Right forelimb (tissue), 1 donor: ENCODE data around the gene SETD1A.

Experiments used
- DNase-seq: peaks from one replicate; pipeline ENCODE4 v3.0.0-alpha.2; 2018

SETD1A gene

GRCh38 chr16:30956601-30957455, 726 bp upstream of the SETD1A start:
- DNase-seq, result peak; percentile 90

GRCh38 chr16:30958175-30959079, 873 bp downstream of the SETD1A start:
- no peak for DNase-seq

GRCh38 chr16:30961384-30961783, 3.8 kb downstream of the SETD1A start:
- no peak for DNase-seq

- DNase-seq, result no peak
These were observed 6.5 kb downstream of the SETD1A start for GRCh38 chr16:30963925-30964511.

GRCh38 chr16:30964574-30965226, 7.1 kb downstream of the SETD1A start:
- no peak for DNase-seq

GRCh38 chr16:30965436-30965835, 7.9 kb downstream of the SETD1A start:
- no peak for DNase-seq

GRCh38 chr16:30966033-30966619, 8.6 kb downstream of the SETD1A start:
- DNase-seq, result no peak

GRCh38 chr16:30967795-30968194, 10.2 kb downstream of the SETD1A start:
- DNase-seq, result no peak

- DNase-seq, result no peak
These were observed 11.8 kb downstream of the SETD1A start for GRCh38 chr16:30969246-30969842.

GRCh38 chr16:30971298-30971697, 13.7 kb downstream of the SETD1A start:
- no peak for DNase-seq

- DNase-seq, result no peak
These were observed 15.3 kb downstream of the SETD1A start for GRCh38 chr16:30972872-30973271.

GRCh38 chr16:30974348-30974747, 16.8 kb downstream of the SETD1A start:
- no peak for DNase-seq

GRCh38 chr16:30976486-30976885, 18.9 kb downstream of the SETD1A start:
- DNase-seq, result no peak

GRCh38 chr16:30977502-30977901, 19.9 kb downstream of the SETD1A start:
- DNase-seq, result no peak

GRCh38 chr16:30979170-30980022, 21.8 kb downstream of the SETD1A start:
- DNase-seq, result no peak

GRCh38 chr16:30980023-30980371, 22.4 kb downstream of the SETD1A start:
- DNase-seq, result no peak

- no peak for DNase-seq
These were observed 22.9 kb downstream of the SETD1A start for GRCh38 chr16:30980434-30980833.

- no peak for DNase-seq
These were observed 23.4 kb downstream of the SETD1A start for GRCh38 chr16:30980959-30981358.

GRCh38 chr16:30982548-30983288, 25.2 kb downstream of the SETD1A start:
- no peak for DNase-seq

- DNase-seq, result no peak
These were observed 25.8 kb downstream of the SETD1A start for GRCh38 chr16:30983289-30983889.
